DMS79 (cell line): ENCODE measurements around the gene ELF2.
"Not testable (repeated sequence)": the region's sequence is repeated elsewhere in the genome, so short reads cannot be mapped to it uniquely, and the experiment has no call there.

Experiments used
- DNase-seq: peaks from one replicate; lab custom pipeline; 2025; lab: John Stamatoyannopoulos, UW

Gene ELF2

GRCh38 chr4:139184129-139184528 lies 7.1 kb upstream of the ELF2 start:
- DNase-seq = no peak

- DNase-seq = peak; percentile 66
Measured at GRCh38 chr4:139177869-139178619, 1.0 kb upstream of the ELF2 start.

DNA sequence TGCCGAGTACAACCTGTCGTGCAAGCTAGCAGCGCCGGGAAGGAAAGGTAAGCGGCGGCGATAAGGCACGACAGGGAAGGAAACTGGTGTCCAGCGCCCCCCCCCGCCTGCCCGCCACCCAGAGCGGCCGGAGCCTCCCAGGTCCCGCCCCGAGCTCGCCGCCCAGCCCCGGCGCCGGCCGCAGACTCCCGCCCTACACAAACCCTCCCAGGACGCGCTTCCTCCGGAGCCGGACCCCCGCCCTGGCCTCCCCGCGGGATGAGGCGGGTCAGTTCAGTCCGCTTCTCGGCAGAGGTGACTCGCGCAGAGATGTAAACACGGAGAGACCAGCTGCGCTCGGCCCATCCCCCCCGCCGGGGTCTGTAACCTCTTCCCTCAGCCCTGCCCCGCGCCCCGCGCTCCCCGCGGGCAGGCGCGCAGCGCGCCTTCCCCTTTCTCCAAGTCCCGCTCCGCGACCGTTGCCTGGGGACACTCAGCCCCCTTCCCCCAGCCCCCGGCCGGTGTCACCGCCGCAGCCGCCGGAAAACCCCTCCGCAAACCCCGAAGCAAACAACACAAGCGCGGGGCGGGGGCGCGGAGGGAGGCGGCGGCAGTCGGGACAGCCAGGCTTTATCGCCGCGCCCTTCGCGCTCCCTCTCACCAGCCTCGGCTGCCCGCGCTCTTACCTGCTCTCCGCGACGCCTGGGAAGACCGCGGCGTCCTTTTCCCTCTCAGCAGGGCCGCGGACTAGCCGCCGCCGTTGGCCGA lies 543 bp downstream of the ELF2 start:
- peak; percentile 29 for DNase-seq

- DNase-seq = no peak
Measured at GRCh38 chr4:139175646-139176301, 1.2 kb downstream of the ELF2 start.

DNA sequence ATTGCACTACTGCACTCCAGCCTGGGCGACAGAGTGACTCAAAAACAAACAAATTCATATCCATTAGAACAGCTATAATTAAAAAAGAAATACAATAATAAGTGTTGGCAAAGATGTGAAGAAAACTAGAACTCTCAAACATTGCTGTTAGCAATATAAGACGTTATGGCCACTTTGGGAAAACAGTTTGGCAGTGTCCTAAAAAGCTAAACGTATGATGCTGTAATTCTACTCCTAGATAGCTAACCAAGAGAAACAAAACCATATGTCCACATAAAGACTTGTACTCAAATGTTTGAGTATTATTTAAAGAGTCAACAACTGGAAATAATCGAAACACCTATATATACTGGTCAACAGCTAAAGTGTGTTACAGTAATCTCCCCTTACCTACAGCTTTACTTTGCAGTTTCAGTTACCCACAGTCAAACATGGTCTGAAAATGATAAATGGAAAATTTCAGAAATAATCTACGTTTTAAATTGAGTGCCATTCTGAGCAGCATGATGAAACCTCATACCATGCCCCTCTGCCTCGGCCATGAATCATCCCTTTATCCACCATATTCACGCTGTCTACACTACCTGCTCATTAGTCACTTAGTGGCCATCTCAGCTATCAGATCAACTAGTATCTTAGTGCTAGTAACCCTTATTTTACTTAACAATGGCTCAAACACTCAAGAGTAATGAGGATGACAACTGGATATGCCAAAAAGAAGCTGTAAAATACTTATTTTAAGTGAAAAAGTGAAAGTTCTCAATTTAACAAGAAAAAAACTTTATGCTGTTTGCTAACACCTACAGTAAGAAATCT lies 4.9 kb downstream of the ELF2 start:
- no peak for DNase-seq

DNA sequence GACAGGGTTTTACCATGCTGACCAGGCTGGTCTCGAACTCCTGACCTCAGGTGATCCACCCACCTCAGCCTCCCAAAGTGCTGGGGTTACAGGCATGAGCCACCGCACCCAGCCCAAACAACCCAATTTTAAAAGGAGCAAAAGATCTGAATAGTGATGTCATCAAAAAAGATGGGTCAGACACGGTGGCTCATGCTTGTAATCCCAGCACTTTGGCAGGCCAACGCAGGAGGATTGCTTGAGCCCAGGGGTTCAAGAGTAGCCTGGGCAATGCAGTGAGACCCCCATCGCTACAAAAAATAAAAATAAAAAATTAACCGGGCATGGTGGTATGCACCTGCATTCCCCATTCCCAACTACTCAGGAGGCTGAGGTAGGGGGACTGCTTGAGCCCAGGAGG lies 6.1 kb downstream of the ELF2 start:
- no peak for DNase-seq

DNA sequence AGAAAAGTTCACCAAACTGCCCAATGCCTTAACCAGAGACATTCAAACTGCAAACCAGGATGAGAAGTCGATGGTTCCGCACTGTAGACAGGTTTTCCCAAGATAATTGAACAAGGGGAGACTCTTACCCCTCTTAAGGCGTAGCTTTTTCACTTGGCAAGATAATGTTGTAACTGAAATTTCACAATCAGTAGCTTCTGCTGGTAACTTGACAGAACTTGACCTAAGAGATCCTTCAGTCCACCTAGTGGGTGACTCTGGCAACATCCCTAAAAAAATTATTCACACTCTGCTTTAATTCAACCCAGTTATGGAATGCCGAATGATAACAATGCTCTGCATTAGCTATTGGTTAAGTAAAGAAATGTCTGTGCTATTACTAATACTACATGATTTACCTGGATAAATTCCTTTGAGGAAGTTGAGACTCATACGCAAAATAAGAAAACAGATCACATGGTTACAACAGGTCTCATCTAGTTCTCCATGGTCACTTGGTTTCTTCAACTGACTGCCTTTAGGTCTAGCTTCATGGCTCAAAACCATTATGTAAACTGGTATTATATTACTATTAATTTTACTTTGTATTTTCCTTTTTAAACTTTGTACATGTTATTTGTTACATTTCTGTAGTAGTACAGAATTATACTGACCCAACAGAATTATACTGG lies 9.1 kb downstream of the ELF2 start:
- DNase-seq = no peak

DNA sequence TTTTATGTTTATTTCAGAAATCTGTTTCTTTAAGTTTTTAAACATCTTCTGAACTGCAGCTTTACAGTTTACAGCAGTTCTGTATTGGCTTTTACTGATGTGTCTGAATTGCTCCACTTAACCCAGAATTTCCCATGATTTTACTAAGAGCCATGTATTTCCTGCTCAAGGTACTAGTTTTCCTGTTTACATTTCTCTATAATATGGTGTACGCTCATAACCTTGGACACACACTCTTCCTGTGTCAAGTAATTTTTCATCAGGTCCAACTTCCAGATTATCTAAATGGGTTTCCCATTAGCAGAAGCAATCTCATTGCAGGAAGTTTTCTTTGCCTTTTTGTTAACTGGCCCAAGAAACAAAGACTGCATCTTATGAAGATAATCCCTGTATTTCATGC lies 12.3 kb downstream of the ELF2 start:
- no peak for DNase-seq

DNA sequence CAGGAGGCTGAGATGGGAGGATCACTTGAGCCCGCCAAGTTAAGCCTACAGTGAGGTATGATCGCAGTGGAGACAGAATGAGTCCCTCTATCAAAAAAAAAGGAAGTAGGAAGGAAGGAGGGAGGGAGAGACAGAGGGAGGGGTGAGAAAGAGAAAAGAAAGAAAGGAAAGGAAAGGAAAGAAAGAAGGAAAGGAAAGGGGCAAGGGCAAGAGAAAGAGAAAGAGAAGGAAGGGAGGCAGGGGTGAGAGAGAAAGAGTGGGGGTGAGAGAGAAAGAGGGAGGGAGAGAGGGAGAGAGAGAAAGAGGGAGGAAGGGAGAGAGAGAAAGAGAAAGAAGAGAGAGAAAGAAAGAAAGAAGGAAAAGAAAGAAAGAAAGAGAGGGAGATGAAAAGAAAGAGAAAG lies 13.2 kb downstream of the ELF2 start:
- no peak for DNase-seq

- DNase-seq = not testable (repeated sequence)
Measured at GRCh38 chr4:139157977-139158376, 19.0 kb downstream of the ELF2 start.

DNA sequence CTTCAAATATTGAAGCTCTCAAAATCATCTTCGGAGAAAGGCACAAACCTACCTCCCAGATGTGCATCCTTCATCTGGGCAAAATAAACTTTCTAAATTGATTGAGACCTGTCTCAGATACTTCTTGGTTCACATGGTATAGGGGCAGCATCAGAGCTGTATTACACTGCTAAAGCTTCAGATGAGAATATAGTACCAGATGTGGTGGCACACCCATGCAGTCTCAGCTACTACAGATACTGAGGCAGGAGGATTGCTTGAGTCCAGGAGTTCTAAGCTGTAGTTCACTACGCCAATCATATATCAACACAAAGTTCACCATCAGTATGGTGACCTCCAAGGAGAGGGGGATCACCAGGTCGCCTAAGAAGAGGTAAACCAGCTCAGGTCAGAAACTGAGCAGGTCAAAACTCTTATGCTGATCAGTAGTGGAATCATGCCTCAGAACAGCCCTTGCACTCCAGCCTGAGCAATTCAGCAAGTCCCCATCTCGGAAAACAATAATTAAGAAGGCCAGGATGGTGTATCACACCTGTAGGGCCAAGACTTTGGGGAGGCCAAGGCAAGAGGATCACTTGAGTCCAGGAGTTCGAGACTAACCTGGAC lies 22.0 kb downstream of the ELF2 start:
- no peak for DNase-seq

DNA sequence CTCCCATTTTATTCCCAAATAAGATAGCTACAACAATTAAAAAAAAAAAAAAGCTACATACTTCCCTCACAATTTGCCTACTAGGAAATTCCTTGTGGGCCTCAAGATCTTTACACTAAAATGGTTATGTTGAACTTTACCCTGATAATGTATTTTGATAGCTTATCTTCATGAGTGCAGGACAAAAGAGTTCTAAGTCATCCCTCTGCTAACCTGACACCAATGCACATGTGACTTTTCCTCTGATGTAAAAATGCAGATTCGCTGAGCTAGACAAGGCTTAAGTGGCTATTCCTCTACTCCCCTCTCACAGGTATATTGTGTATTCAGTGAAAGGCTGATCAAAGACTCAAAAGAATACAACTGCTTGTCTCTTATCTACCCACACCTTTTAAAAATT lies 22.5 kb downstream of the ELF2 start:
- no peak for DNase-seq

- DNase-seq = no peak
Measured at GRCh38 chr4:139154134-139154421, 22.9 kb downstream of the ELF2 start.

DNA sequence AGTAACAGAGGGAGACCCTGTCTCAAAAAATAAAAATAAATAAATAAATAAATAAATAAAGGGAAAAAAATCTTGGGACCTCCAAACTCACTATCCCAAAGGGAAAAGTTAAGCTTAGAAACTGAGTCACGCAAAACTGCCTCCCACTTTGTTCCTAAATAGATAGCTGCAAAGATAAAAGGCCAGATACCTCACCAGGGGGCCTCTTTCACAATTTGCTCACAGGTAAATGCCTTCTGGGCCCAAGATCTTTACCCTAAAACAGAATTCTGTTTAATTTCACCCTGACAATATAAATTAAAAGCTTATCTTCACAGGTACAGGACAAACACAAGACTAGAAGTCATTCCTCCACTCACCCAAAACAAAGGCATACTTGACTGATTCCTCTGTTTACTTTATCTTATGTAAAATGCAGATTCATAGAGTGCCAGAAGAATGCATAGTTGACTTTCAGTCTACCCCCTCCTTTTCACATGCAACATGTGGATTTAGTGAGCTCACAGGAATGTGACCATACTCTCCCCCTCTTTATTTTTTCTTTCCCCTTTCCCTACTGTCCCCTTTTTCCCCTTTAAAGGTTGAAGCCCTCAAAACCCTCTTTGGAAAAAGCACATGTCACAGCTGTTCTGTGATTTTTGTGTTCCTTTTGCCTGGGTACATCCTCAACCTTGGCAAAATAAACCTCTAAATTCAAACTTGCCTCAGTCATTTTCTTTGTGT lies 23.4 kb downstream of the ELF2 start:
- no peak for DNase-seq

GRCh38 chr4:139152249-139152648 lies 24.8 kb downstream of the ELF2 start:
- DNase-seq = no peak

- DNase-seq = no peak
Measured at GRCh38 chr4:139146926-139147629, 29.9 kb downstream of the ELF2 start.

- DNase-seq = no peak
Measured at GRCh38 chr4:139145552-139145932, 31.5 kb downstream of the ELF2 start.

DNA sequence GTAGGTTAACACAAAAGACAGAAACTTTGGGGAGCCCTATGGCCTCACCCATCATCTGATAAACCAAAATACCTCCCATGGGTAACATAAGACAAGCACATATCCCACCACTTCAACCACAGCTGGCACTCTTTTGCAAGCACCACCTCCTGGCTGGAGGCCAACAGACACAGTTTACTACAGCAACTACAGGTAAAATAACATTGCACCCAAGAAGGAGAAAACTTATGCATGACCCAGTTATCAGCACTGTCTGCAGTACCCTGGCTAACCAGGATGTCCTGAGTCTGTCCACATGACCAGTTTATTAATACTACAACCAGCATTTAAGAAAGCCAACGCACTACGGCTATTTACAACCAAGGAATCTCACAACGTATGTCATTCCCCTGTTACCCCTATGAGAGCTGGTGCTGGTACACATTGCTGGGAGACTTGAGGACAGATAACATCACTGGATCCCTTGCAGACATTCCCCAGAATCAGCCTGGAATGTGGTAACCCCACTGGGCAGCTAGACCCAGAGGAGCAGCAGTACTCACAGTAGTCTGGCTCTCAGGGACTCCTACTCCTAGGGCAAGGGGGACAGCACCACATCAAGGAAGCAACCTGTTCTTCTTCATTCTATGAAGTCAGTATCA lies 32.0 kb downstream of the ELF2 start:
- no peak for DNase-seq

GRCh38 chr4:139144161-139144859 lies 32.7 kb downstream of the ELF2 start:
- DNase-seq = peak; percentile 33
